Measurements from ENCODE around the gene ATP9A.

DNA sequence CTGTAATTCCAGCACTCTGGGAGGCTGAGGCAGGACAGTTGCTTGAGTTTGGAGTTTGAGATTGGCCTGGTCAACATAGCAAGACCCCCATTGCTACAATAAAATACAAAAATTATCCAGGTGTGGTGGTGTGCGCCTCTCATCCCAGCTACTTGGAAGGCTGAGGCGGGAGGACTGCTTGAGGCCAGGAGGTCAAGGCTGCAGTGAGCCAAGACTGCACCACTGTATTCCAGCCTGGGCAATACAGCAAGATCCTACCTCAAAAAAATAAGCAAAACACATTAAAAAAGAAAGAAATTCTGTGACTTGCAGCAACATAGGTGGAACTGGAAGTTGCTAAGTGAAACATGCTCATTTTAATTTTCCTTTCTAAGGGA, 119.6 kb downstream of the ATP9A start:
- TF ChIP-seq, protein P1, sequence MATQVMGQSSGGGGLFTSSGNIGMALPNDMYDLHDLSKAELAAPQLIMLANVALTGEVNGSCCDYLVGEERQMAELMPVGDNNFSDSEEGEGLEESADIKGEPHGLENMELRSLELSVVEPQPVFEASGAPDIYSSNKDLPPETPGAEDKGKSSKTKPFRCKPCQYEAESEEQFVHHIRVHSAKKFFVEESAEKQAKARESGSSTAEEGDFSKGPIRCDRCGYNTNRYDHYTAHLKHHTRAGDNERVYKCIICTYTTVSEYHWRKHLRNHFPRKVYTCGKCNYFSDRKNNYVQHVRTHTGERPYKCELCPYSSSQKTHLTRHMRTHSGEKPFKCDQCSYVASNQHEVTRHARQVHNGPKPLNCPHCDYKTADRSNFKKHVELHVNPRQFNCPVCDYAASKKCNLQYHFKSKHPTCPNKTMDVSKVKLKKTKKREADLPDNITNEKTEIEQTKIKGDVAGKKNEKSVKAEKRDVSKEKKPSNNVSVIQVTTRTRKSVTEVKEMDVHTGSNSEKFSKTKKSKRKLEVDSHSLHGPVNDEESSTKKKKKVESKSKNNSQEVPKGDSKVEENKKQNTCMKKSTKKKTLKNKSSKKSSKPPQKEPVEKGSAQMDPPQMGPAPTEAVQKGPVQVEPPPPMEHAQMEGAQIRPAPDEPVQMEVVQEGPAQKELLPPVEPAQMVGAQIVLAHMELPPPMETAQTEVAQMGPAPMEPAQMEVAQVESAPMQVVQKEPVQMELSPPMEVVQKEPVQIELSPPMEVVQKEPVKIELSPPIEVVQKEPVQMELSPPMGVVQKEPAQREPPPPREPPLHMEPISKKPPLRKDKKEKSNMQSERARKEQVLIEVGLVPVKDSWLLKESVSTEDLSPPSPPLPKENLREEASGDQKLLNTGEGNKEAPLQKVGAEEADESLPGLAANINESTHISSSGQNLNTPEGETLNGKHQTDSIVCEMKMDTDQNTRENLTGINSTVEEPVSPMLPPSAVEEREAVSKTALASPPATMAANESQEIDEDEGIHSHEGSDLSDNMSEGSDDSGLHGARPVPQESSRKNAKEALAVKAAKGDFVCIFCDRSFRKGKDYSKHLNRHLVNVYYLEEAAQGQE (IDR thresholded peaks at IDR 0.05; ENCODE audit: borderline replicate concordance) = no peak
- TF ChIP-seq EZH2 (IDR thresholded peaks at IDR 0.05; ENCODE audit: borderline replicate concordance, insufficient read depth, low read length, poor library complexity, severe bottlenecking) = no peak

All from neural cell (in vitro differentiated cells).